ENCODE results near the gene MR1.

The MR1 gene

DNA sequence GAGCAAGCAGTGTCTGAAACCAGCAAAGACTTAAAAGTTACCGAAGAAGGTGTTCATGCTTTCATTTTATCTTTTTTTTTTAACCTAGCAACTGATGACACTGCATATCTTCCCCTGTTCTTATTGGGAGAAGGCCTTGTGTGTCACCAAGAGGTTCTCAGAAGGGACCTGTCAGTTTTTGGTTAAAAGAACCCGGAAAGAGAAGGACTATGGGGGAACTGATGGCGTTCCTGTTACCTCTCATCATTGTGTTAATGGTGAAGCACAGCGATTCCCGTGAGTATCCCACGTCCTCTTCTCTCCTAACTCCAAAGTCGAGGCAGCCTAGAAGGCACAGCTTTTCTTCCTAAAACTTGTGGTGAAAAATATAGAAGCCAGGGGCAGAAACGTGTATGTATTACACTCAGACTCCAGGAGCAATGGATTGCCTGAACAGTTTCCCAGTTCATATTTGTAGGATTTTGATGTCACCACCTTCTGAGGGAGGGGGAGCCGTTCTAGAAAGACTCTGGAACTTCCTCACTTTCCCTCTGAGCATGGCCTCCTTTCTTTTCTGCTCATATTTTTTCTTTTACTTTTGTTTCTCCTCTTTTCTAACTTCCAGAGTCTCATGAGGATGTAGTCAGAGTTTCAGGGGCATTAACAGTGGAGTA is at the start of gene MR1:
Gene MR1 (plus strand): TSS at position 185 of the 653 bp plus-strand sequence. CDS start 25 bp downstream, at position 210.
- peak; percentile 90 to 93 for DNase-seq (ENCODE audit: low read depth in 2 of 2)
- peak within 1 kb of the TSS; percentile 30 to 57 for H3K4me3 ChIP-seq (replicated peaks in 1 of 2; ENCODE audit: low read depth in 2 of 2, low read length in 2 of 2)
- TF ChIP-seq, protein P1, sequence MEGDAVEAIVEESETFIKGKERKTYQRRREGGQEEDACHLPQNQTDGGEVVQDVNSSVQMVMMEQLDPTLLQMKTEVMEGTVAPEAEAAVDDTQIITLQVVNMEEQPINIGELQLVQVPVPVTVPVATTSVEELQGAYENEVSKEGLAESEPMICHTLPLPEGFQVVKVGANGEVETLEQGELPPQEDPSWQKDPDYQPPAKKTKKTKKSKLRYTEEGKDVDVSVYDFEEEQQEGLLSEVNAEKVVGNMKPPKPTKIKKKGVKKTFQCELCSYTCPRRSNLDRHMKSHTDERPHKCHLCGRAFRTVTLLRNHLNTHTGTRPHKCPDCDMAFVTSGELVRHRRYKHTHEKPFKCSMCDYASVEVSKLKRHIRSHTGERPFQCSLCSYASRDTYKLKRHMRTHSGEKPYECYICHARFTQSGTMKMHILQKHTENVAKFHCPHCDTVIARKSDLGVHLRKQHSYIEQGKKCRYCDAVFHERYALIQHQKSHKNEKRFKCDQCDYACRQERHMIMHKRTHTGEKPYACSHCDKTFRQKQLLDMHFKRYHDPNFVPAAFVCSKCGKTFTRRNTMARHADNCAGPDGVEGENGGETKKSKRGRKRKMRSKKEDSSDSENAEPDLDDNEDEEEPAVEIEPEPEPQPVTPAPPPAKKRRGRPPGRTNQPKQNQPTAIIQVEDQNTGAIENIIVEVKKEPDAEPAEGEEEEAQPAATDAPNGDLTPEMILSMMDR (IDR thresholded peaks at IDR 0.05; ENCODE audit: low read depth, low read length): no peak

- TF ChIP-seq, protein P1 (IDR thresholded peaks at IDR 0.05; ENCODE audit: low read depth, low read length): no peak
- no peak overlapping the region for H3K4me3 ChIP-seq (replicated peaks in 1 of 2; ENCODE audit: low read depth in 2 of 2, low read length in 2 of 2)
- peak; percentile 18 to 32 for DNase-seq (ENCODE audit: low read depth in 2 of 2)
Measured at GRCh38 chr1:180988253-180988752, 45.5 kb upstream of the MR1 start.

DNA sequence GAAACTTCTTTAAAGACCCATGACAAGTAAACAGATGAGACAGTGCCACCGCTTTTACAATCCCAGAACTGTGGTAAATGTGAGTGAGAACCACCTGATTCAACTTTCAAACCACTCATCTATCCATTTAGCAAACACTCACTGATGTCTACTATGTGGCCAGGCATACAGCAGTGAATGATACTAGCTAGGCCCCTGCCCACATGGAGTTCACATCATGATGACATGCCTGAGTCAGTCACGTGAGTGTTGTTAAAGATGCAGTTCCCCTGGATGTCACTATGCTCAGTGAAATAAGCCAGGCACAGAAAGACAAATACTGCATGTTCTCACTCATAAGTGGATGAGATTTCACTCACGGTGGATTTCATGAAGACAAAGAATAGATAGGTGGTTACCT is 39.5 kb upstream of the MR1 start:
- TF ChIP-seq, protein P1 (IDR thresholded peaks at IDR 0.05; ENCODE audit: low read depth, low read length): no peak
- no peak overlapping the region for H3K4me3 ChIP-seq (replicated peaks in 1 of 2; ENCODE audit: low read depth in 2 of 2, low read length in 2 of 2)
- peak; percentile 5 to 21 for DNase-seq (ENCODE audit: low read depth in 2 of 2)

- no peak overlapping the region for H3K4me3 ChIP-seq (replicated peaks in 1 of 2; ENCODE audit: low read depth in 2 of 2, low read length in 2 of 2)
- DNase-seq (ENCODE audit: low read depth in 2 of 2): no peak
- TF ChIP-seq, protein P1 (IDR thresholded peaks at IDR 0.05; ENCODE audit: low read depth, low read length): no peak
Measured at GRCh38 chr1:180997843-180998504, 35.8 kb upstream of the MR1 start.

DNA sequence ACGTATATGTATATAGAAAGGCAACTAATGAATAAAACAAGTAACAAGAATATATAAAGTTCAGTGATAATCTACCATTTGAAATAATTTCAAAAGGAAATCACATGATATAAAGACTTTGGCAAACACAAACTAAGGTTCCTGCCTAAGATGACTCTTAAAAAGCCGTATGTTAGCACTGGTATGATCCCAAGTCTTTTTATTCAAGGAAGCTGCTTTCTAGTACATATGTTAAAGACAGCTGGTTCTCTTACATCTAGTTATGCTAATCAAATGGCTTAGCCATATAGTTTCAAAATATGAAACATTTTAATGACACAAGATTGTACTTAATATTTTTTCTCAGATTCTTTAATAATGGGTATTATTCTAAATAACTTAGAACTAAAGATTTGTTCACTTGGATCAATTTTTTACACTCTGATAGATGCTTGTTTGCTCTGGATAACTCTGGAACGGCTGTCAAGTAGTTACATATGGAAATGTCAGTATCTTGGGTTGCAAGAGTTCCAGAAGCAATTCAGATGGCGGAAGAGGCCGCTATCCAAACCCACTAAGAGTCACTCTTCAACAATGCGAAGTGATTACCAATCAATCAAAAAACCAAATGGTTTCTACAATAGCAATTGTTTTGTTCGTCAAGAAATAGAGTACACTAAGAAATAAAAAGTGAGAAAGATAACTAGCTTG is 32.5 kb upstream of the MR1 start:
- TF ChIP-seq, protein P1 (IDR thresholded peaks at IDR 0.05; ENCODE audit: low read depth, low read length): no peak
- no peak overlapping the region for H3K4me3 ChIP-seq (replicated peaks in 1 of 2; ENCODE audit: low read depth in 2 of 2, low read length in 2 of 2)
- no peak for DNase-seq (ENCODE audit: low read depth in 2 of 2)

DNA sequence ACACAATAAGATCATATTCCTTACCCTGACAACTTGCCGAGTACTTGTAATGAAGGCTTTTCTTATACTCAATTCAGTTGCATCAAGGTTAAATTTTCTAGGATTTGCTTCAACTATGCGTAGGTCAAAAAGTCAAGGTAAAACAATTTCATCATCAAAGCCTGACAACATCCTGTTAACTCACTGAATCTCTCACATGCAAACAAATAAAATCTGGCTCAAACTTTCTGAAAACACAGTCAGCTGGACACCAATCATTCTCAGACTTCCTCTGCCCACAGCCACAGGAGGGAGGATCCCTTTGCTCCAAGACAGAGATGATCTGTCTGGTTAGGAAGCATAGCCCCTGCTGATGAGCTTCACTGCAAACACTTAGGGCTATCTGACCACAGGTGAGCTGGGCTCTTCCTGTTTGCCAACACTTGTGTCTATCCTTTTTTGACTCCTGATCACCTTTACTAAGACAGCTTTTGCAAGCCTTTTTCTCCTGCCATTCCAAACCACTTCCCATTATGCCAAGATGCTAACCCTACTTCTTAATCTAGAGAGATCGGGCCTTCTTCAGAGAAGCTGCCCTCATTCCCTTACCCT is 31.1 kb upstream of the MR1 start:
- H3K4me3 ChIP-seq (replicated peaks in 1 of 2; ENCODE audit: low read depth in 2 of 2, low read length in 2 of 2): no peak overlapping the region
- peak in 1 of 2 donors; percentile 19 for DNase-seq (ENCODE audit: low read depth in 2 of 2)
- TF ChIP-seq, protein P1 (IDR thresholded peaks at IDR 0.05; ENCODE audit: low read depth, low read length): no peak
